Dedifferentiated amniotic fluid mesenchymal stem cell (primary cell): ENCODE measurements around the gene OR2F2.

Experiments used
- DNase-seq: peaks from one replicate; pipeline ENCODE4 v3.0.0-alpha.2; 2016; ENCODE audit errors: extremely low spot score

Gene OR2F2

DNA sequence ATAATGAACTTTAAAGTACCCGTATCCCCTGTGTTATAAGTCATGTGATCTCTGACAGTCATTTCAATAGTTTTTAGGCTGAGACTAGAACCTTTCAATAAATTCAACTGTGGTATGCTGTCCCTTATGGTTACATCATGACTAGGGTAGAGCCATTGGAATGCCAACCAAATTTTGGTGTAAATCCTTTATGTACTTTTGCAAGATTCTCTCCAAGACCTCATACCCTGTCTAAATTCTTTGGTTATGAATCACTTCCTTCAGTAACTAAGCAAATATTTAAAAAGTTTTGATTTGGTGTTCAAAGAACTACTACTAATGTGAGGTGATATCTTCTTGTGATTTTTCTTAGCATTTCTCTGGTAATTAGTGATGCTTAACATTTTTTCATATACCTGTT is 44.3 kb downstream of the OR2F2 start:
- DNase-seq = peak; percentile 69

DNA sequence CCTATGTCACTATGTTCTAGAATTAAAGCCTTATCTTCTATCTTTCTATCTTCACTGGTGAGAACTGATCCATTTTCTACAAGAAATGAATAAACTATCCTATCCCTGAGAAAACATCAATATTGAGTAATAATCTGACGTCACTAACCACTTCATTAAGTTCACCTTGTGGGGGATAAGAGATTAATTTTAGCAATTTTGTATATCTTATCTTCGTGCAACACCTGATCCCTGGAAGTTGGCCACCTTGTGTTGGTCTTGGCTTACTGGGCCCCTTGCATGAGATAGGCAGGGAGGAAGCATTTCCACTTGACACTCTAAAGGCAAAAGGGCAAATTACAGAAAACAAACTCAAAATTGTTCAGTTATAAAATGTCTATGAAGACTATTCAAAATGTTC is 45.0 kb downstream of the OR2F2 start:
- no peak for DNase-seq

DNA sequence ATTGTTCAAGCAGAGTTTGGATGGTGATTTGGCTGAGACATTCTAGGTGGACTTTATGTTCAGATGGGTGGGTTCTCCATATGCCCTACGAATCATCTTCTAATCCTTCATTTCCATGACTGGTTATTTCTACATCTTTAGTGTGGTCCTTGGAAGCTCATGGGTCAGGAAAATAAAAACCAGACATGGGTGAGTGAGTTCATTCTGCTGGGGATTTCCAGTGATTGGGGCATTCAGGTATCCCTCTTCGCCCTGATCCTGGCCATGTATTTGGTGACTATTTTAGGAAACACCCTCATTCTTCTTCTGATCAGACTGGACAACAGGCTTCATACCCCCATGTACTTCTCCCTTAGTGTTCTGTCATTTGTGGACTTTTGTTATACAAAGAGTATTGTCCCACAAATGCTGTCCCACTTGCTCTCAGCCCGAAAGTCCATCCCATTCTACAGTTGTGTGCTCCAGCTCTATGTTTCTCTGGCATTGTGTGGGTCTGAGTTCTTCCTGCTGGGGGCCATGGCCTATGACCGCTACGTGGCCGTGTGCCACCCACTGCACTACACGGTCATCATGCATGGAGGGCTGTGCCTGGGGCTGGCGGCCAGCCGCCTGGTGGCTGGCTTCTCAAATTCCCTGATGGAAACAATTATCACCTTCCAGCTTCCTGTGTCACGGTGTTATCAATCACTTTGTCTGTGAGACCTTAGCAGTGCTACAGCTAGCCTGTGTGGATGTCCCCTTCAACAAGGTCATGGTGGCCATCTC is 45.9 kb downstream of the OR2F2 start:
- no peak for DNase-seq

DNA sequence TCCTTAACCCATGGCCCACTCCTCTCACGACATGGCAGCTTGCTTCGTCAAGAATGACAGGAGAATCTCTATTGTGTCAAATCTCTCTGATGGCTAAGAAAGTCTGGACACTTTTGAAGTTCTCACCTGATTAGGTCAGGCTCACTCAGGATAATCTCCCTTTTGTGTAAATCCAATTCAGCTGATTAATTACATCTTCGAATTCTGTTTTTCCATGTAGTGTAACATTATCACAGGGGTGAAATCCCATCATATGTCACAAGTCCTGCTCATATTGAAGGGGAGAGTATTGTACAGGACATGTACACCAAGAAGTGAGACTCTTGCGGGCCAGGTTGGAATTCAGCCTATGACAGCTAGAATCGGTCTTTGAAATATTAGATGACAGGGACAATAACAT is 48.9 kb downstream of the OR2F2 start:
- no peak for DNase-seq
